ENCODE measurements around the gene CHMP6.

The CHMP6 gene

GRCh38 chr17:80956321-80957190 is 35.1 kb upstream of the CHMP6 start:
- no peak for DNase-seq

DNA sequence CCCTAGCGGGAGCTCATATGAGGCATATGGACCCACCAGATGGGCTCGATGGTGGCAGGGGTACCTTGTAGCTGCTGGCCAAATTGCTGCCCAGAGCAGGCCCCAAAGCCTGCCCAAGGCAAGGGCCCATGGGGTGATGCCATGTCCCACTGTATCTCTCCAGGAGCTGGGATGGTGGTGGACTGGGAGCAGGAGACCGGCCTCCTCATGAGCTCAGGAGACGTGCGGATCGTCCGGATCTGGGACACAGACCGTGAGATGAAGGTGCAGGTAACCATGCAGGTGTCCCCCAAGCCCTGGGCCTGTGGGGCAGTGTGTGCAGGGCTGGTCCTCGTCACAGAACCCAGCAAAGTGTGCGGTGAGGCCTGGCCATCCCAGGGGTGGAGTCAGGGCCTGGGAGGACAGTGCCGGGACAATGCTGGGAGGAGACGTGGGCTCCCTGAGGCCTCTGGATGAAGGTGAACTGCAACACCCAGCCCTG is 34.1 kb upstream of the CHMP6 start:
- no peak for DNase-seq

GRCh38 chr17:80959330-80960036 is 32.2 kb upstream of the CHMP6 start:
- no peak for DNase-seq

- DNase-seq, result no peak
Observed at GRCh38 chr17:80960037-80960796, 31.4 kb upstream of the CHMP6 start.

- DNase-seq, result no peak
Observed at GRCh38 chr17:80960797-80961452, 30.7 kb upstream of the CHMP6 start.

DNA sequence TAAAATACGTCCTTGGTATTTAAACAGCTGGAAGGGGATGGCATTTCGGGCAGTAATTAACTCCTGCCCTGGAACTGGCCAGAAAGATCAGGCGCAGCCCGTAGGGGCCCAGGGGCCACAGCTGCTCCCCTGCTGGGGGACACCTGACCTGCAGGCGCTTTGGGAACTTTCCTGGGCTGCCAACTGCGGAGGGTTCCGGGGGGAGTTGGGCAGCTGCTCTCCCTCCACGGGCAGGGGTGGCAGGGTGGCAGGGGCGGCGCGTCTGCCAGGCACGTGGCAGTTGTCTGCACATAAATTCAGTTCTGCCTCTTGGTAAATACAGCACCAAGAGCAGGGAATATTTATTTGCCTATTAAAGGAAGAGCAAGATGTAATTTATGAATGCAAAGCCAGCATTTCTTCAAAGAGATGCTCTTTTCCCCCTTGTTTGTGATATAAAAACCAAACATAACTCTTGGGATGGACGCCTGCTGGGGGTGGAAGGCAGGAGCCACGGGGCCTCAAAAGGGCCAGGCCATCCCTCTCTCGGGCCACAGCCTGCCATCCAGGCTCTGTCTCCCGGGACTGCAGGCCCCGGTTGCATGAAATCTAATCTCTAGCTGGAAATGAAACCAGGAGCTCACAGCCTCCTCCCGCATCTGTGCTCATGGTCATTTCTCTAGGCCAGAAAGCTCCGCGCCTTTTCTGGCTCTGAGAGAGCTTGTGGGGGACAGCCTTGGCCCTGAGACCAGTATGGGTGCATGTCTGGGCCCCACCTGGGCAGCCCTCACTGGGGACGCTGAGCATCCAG is 29.9 kb upstream of the CHMP6 start:
- no peak for DNase-seq

GRCh38 chr17:80962356-80963329 is 29.0 kb upstream of the CHMP6 start:
- DNase-seq, result no peak

DNA sequence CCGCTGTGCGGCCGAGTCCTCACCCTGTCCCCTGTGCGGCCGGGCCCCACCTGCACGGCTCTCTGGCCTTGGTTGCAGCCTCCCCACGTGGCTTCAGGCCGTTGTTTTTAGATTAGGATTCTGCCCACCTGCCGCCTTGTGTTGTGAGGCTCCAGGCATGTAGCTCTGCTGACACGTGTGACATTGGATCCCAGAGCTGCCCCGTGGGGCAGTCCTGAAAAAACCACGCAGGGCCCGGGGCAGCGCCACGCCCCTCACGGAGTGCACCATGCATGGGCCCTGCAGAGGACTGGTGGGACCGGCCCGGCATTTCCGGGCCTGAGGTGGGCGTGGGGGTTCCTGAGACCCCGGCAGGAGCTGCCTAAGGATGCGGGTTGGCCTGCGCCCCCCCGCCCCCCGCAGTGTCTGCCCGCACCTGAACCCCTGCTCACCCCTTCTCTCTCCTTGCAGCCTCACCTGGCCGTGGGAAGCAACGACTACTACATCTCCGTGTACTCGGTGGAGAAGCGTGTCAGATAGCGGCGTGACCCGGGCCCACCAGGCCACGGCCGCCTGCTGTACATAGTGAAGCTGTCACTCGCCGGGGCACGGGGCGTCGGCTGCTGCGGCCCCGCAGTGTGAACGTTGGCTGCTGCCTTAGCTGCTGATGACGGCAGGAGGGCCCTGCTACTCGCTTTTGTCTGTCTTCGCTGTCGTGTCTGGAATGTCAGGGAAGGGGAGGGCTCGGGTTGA is 27.7 kb upstream of the CHMP6 start:
- no peak for DNase-seq

- no peak for DNase-seq
Observed at GRCh38 chr17:80964544-80964856, 27.1 kb upstream of the CHMP6 start.

DNA sequence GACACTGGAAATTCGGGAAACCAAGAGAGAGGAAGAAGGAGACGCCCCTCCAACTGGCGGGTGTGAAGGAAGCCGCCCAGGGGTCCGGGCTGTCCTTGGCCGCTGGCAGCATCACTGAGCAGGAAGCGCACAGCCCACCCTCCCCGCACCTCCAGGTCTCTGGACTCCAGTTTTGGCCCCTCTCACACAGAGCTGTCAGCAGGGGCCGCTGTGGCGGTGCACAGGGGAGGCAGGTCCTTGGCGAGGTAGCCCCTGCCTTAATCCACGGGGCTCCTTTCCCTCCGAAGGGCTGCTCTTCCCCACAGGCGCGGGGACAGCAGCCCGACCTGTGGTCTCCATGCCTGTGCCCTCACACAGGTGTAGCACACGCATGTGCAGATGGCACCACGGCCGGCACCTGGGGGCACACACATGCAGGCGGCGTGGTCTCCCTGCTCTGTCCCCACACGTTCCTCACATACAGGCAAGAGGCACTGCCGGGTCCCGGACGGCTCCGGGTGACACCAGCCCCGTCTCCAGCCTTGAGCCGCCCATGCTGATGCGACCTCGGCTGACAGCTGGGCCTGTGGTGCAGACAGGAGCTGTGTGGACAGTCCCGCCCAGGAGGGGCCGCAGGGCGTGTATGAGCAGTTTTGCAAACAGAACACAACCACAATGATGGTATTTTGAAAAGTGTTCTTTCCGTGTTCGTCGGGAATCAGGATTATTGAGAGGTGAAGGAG is 26.6 kb upstream of the CHMP6 start:
- no peak for DNase-seq

DNA sequence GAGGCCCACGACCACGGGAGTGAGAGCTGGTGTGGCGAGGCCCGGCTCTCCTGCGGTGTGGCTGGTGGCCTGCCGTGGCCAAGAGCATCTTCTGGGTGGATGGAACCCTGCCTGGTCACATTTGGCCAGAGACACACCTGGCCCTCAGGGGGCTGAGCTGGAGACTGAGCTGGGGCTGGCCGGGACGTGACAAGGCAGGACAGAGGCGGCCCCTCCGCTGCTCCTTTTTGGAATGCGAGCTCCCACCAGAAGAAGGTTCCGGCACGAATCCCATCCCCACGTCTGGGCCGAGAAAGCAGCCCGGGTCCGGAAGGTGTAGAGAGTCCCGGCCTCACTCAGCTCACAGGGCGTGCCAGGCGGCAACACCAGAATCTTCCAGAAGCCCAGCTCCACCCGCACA is 26.0 kb upstream of the CHMP6 start:
- no peak for DNase-seq

GRCh38 chr17:80967404-80967872 is 24.2 kb upstream of the CHMP6 start:
- DNase-seq, result no peak

DNA sequence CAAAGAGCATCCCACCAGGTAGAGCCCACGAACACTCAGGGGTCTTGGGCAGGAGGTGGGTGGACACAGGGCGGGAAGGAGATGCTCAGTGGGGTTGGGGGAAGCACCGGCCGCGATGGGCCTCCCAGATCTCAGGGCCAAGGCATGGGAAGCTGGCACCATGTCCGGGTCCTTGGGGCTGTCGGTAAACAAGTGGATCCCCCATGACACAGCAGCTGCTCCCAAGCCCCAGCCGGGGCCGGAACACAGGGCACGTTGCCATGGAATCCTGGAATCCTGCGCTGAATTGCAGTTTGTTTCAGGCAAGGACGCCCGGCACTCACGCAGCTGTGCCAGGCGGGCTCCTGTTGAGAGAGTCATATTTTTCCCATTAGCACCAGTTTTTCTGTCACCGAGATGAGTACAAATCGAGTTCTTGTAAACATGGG is 23.0 kb upstream of the CHMP6 start:
- DNase-seq, result no peak

DNA sequence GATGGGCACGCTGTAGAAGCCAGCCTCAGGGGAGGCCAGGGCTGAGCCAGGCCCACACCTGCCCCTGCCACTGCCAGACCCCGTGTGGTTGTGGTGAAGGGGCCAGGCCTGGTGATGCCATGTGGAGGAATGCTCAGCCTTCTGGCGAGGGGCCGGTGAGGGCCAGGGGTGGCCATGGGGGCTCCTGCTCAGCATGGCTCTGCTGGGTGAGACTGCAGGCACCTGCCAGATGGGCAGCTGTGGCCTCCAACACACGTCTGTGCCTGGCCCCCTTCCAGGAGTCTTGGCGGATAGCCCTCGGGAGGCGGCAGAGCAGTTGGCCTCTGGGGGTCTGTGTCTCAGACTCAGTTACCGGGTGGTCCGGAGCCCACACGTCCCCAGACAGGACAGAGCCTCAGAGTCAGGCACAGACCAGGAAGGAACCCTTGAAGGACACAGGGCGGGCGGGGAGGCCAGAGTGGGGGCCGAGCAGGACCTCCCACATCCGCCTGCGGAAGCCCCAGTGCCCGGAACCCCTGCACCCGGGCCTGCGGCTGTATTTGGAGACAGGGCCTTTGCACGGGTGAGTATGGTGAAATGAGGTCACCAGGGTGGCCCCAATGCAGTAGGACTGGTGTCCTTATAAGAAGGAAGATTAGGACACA is 22.5 kb upstream of the CHMP6 start:
- DNase-seq, result no peak

GRCh38 chr17:80969674-80970043 is 22.0 kb upstream of the CHMP6 start:
- DNase-seq, result no peak

DNA sequence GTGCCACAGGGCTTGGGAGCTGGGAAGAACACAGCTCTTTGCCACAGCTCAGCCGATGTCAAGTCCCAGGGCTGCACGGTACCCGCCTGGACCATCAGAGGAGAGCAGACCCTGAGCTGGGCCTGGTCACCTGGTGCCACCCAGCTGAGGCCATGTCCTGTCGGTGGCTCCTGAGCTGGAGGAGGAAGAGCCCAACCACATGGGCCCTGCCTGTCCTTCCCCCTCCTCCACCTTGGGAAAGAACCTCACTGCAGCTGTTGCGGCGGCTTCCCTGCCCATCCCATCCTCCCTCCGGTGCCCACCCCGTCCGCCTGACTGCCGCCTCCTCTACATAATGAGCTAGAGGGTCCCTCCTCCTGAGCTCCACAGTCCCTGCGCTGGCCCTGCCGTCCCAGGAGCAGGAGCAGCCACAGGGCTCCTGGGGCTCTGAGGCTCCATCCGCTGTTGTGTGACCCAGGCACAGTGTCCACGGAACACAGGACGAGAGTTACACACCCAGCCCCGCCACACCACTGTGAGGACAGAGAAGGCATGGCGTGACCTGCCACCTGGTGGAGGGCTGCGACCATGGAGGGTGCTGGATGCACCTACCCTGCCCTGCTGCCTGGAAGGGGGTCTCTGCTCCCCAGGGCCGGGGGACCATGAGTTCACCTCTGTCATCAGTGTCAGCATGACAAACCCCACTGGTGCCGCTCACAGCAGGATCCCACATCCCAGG is 21.4 kb upstream of the CHMP6 start:
- no peak for DNase-seq

DNA sequence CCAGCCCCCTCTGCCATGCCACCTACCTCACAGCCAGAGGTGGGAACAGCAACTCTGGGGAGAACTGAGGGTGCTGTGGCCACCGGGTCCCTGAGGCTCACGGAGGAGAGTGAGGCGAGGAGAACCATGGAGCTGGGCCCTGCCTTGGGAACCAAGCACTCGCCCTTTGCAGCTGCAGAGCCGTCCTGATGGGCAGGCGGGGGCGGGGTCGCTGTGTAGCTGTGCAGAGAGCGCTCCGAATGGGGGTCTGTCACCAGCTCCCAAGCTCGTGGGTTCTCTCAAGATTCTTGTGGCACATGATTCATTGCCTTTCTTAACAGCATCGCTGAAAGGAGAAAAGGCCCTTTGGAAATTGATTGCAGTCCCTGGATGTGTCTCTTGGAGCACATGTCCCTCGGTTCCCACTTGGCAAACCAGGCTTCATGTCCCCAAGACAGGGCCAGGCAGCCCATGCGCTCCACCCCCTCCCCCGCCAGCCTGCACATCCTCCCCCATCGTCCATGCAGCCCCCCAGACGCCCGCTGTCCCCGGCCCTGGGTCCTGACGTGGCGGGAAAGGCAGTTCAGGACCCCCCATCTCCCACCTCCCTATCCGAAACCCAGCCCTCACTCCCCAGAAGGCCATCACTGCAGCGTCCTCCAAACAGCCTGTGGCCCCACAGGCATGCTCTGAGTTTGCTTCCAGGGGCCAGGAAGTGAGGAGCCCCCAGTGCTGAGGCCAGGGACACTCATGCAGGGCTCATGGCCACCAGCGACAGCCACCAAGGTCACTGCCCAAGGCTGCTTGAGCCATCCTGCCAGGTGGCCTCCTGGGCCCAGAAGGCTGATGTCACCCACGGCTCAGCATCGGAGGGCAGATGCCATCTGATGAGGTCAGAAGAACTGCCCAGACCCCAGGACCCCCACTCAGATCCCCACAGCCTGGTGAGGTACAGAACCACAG is 20.6 kb upstream of the CHMP6 start:
- DNase-seq, result no peak

Measured in NCI-H187 treated with DMSO at 0.1 percent for 48 hours (cell line).